H1 (cell line): ENCODE measurements around the gene ZNF200. TPM values are rescaled to one million over a fixed set of nuclear protein-coding genes. Genes with fewer than 3 reads are reported as not detected.

Experiments
- ATF3 ChIP-seq: IDR thresholded peaks from 2 replicates; pipeline ENCODE4 v1.6.1; 2011; ENCODE audit warnings: low read depth, mild to moderate bottlenecking, low read length; ENCODE audit not compliant: insufficient read depth
- KDM1A ChIP-seq: fragments of 200-600, 300-600 bp; sonication (generic); IDR thresholded peaks from 2 replicates; pipeline ENCODE4 v1.7.1; 2016; ENCODE audit warnings: mild to moderate bottlenecking, low read length, borderline replicate concordance
- POLR2A ChIP-seq, 2 experiments: IDR thresholded peaks; 1 replicate in 1 of 2; 2 replicates in 1 of 2; pipeline ENCODE4 v1.6.1; 2011; ENCODE audit warnings: low read depth in 2 of 2, low read length in 2 of 2, mild to moderate bottlenecking in 2 of 2; ENCODE audit errors: control extremely low read depth in 1 of 2
- RNF2 ChIP-seq: fragments of 200-900, 300-1000 bp; sonication (generic); IDR thresholded peaks from 2 replicates; pipeline ENCODE4 v1.7.1; 2016; ENCODE audit warnings: borderline replicate concordance, low read depth, mild to moderate bottlenecking, antibody characterized with exemption, low read length; ENCODE audit not compliant: poor library complexity, severe bottlenecking; ENCODE audit errors: missing control alignments
- SAP30 ChIP-seq: fragments of 300-600 bp; sonication (generic); IDR thresholded peaks from 2 replicates; pipeline ENCODE4 v1.7.1; 2012; ENCODE audit warnings: low read length, moderate library complexity, mild to moderate bottlenecking, inconsistent platforms; ENCODE audit not compliant: insufficient read depth, insufficient replicate concordance
- SP1 ChIP-seq: IDR thresholded peaks from 2 replicates; pipeline ENCODE4 v1.6.1; 2011; ENCODE audit warnings: low read depth, low read length
- TAF7 ChIP-seq: optimal IDR thresholded peaks from 2 replicates; pipeline ENCODE3; 2011; ENCODE audit warnings: low read depth, mild to moderate bottlenecking, inconsistent platforms, low read length, moderate library complexity, borderline replicate concordance
- TEAD4 ChIP-seq: IDR thresholded peaks from 2 replicates; pipeline ENCODE4 v1.6.1; 2012; ENCODE audit warnings: low read depth, low read length, inconsistent platforms, mixed read lengths
- polyA plus RNA-seq, 7 experiments: library from polyadenylated mRNA; depleted of rRNA in 3 of 7; stranded (reverse) in 5 of 7; unstranded in 2 of 7; fragments of >200 nt in 5 of 7; fragments of 200-250 nt in 2 of 7; gene quantifications; 1 replicate in 5 of 7; 2 replicates in 1 of 7; 4 replicates in 1 of 7; pipeline versions ENCODE4 v1.2.1 to v1.2.3, GENCODE V29; 2011 to 2013; ENCODE audit warnings: missing spikeins in 2 of 7, mixed read lengths in 2 of 7
- total RNA-seq: library from RNA; stranded (reverse); fragmentation: NEBNext Ultra II Directional; extraction: Animal tissue kit (Norgen Biotek cat#: 25700); gene quantifications from 2 replicates; pipeline ENCODE4 v1.2.1, GENCODE V29; 2021
- TF ChIP-seq, protein P1 (sequence below): IDR thresholded peaks from 2 replicates; pipeline ENCODE4 v1.6.1; 2011; ENCODE audit warnings: low read length, improper control_type of control experiment

ZNF200 gene
- total and polyA plus RNA-seq, 2 of the 8 experiments (the other 6 are each of a cell fraction or from before 2014, with no cell fraction given), result 2.7 to 9.9 TPM

DNA sequence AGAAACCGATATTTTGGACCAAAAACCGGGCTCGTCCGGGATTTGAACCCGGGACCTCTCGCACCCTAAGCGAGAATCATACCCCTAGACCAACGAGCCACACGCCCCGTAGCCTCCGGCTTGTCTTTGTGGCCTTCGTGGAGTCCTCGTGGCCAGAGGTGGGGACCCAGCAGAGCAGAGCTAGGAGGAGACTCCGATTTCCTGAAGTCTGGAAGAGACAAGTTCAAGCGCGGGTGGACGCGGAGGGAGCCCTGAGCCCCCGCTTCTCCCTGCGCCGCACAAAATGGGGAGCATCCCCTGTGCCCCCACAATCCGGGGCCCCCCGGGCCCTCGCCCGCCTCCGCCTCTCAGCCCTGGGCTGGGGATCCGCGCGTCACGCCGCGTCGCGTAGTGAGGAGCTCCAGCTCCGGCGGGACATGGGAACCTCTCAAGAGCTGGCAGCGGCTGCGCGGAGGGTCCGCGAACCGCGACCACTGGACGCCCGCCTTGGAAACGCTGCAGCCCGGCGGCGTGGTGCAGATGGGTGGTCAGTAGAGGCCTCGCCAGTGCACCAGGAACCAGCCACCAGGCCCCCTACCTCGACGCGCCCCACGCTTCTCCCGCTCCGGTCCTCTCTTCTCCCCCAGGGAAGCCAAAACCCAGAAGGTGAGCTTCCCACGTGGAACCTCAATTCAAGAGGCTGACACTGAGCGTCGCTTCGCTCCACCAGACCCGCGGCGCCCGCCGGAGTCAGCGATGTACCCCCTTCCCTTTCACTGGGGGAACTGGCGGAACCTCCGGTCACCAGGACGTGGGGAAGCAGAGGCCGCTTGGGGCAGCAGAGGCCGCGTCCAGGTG, 52.1 kb downstream of the ZNF200 start (continued):
- TF ChIP-seq TEAD4 (peak; percentile 74), SAP30 (no peak), ATF3 (no peak), POLR2A (IDR thresholded peaks at IDR 0.05; ENCODE audit: control extremely low read depth in 1 of 2, low read depth in 2 of 2, low read length in 2 of 2) (no peak), KDM1A (no peak; the same call in 1 of the 2 replicates), RNF2 (peak; percentile 38), SP1 (no peak), TAF7 (no peak)
- TF ChIP-seq, protein P1, sequence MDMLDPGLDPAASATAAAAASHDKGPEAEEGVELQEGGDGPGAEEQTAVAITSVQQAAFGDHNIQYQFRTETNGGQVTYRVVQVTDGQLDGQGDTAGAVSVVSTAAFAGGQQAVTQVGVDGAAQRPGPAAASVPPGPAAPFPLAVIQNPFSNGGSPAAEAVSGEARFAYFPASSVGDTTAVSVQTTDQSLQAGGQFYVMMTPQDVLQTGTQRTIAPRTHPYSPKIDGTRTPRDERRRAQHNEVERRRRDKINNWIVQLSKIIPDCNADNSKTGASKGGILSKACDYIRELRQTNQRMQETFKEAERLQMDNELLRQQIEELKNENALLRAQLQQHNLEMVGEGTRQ, result no peak
